GM04504 (cell line): ENCODE results near the gene EFCAB5.
"Not testable (repeated sequence)": the region's sequence is repeated elsewhere in the genome, so short reads cannot be mapped to it uniquely, and the experiment has no call there.

ENCODE experiments used
- DNase-seq: peaks from one replicate; pipeline ENCODE4 v3.0.0-alpha.2; 2012; ENCODE audit warnings: low read depth

Gene EFCAB5

DNA sequence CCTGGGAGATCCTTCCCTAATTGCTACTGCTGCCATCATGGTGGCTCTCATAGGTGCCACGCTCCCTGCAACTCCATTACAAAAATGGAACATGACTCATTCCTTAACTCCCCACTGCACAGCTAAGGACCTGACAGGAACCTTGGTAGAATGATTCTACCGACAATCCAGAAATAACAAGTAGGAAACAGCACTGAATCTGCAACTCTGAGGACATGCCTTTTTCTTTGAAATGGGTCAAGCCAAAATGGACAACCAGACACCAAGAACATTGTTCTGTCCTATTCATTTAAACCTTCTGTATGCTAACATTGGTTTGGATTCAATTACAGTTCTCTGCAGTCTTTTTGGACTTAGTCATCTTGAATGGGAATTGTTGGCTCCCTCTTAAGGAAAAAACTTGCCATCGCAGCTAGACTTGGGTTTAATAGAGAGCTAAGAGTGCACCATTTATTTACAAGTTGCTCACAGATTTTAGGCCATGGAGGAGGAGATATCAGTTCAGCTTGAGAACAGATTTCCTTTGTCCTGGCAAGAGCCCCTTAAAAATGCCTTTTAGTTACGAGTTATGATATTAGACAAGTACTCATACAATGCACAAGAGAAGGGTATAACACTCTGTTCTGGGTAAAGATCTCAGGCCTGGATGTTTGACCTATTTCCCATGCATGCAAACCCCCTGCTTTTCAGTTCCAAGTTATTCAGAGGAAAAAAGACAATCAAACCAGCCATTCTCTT, 154.2 kb downstream of the EFCAB5 start:
- peak; percentile 35 for DNase-seq

DNA sequence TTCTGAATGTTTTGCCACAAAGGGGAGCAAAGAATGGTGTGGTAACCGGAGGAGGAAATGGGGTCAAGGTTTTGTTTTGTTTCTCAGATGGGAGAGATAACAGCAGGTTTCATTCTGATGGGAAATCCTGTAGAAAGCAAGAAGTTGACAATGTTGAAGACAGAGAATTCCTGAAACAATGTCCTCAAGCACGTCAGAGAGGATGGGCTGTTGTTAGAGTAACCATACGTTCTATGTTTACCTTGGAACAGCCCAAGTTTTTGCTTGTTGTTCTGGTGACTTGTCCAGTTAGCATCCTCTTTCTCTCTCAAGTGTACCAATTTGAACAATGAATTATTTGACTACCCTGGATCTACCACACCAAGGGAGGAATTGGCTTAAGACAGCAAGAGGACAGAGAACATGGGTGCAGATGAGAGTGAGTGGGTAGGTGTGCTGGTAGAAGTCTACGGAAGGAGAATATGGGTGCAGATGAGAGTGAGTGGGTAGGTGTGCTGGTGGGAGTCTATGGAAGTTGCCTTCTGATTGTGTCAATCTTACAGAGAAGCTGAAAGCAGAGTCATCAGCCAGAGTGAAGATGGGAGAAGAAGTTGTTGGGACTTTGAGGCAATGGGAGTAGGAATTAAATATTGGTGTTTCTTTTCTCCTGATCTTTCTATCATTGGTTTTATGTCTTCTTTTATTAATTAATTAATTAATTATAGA, 160.4 kb downstream of the EFCAB5 start:
- no peak for DNase-seq

DNA sequence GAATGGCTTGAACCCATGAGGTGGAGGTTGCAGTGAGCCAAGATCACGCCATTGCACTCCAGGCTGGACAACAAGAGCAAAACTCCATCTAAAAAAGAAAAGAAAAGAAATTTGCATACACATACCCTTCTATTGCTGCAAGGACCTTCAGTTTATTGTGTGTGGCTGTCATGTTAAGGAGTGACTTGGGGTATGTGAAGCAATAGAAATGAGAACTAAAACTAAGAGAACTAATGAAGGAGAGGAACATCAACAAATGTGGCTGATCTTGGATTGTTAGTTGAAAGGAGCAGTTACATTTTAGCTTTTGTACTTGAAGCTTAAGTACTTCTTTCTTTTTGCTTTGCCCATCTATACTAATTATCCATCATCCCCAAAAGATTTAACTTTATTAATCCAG, 162.5 kb downstream of the EFCAB5 start:
- DNase-seq, result no peak

DNA sequence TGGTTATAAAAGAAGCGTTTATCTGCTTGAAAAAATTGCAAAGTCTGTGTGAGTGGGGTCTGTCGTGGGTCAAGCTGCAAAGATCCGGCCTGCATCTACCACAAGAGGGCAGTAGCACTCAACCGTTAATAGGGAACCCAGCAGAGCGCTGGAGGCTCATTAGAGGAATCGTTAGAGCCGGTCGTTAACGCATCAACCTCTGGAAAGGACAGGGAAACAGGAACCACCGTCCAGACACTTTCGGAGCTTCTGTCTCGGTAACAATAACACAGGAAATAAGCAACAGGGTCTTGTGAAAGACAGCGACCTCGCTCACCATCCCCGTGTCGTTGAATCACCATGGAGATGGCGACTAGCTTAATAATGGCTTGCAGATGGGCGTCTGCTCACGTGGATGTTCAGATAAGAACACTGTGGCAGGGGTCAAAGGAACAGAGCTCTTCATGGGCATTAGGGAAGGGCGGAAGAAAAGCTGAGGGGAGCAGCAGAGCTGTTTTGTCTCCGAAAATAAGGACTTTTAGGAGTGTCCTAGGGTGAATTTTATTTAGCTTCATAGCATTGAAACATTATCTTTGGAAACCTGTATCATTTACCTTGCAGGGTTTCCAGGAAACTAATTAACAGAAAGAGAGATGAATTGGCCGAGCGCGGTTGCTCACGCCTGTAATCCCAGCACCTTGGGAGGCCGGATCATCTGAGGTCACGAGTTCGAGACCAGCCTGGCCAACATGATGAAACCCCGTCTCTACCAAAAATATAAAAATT, 163.3 kb downstream of the EFCAB5 start:
- peak; percentile 64 for DNase-seq

DNA sequence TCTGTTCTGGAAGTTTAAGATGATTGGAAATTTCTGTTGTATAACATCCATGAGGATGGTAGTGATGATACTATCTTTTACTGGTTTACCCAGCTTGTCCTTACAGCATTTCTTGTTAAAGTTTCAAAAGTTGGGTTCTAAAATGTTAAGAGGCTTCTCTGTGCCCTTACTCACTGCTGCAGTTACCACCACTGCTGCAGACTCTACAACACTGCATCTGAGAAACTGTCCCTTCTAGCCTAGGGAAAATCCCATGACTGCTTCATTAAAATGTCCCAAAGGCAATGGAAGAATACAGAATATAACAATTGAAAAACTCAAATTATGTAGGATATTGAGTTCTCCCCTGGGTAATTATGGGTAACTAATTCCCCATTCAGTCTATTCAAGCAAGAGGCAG, 171.4 kb downstream of the EFCAB5 start:
- no peak for DNase-seq

DNA sequence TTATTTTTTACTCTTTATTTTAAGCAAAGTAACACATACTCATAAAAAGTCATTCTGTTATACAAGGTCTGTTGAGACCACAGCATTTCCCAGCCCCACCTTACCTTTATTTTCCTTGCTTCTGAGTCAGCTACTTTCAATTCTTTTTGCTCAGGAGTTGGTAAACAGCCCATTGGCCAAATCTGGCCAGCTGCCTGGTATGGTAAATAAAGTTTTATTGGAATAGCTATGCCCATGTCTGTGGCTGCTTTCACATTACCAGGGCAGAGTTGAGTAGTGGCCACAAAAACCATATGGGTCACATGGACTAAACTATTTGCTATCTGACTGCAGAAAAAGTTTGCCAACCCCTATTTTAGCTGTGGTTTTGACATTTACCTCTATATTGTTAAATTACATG, 171.8 kb downstream of the EFCAB5 start:
- no peak for DNase-seq

DNA sequence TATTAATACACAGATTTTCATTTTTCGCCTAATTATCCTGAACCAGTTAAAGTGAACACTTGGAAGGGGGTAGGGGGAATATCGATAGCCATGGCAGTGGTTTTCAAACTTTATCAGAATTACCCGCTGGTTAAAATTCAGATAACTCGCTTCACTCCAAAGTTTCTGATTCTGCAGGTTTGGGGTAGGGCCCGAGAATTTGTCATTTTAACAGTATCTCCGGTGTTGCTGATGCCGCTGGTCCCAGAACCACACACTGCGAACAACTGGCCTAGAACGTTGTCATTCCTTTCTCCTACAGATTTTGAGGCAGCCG, 174.9 kb downstream of the EFCAB5 start:
- no peak for DNase-seq

DNA sequence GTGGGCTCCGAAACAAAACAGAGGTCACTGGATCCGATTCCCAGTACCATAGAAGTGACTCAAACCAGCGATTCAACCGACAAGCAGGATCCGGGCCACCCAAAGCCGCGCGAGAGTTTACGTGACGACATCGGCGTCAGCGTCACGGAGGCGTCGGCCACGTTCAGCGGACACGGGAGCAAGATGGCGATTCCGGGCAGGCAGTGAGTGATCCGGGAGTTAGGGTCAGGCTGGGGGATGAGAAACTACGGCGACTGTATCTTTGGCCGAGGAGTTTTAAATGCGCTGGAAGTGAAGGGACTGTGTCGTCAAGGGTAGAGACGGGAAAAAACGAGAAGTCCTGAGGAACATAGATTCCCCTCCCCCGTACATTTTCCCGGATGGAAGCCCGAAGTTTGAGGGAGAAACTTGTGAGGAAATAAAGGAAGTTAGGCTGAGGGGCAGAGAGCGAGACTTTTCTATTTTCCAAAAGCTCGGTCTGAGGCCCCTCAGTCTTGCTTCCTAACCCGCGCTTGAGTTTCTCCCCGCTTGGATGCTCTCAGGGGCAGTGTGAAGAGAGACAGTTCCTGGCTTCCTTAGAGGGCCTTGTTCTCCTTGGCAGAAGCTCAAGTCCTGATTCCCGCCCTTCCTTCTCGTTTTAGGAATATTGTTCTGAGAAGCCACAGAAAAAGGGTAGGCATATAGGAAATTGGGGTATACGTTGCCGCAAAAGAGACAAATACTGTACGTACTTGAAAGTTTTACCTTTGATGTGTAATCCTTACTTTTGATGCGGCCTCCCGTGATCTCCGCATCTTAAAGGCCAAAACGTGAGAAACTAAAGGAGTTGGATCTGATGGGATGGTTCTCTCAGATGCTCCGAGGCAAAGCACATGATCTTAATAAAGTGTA, 175.5 kb downstream of the EFCAB5 start, which contains the start of gene NSRP1:
Gene NSRP1, plus strand, starts transcription at position 156 of the 891 bp plus-strand sequence. Its CDS starts 28 bp downstream, at position 184.
- peak; percentile 90 for DNase-seq

DNA sequence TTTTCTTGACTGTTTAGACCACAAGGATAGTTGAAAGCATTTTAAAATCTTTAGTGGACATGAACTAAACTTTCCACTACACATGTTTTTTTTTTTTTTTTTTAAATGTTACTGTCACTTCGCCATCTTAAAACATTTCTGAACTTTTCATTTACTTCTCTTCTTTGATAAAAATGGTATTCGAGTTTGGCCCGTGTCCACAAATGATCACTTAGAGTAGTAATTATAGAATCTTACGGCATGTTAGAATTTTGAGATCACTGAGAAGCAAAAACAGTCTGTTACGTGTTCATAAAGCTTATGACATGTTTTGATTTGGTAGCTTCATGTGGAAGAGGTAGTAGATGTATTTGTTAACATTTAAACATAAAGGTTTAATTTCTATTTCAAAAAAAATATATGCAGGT, 176.2 kb downstream of the EFCAB5 start:
- no peak for DNase-seq

DNA sequence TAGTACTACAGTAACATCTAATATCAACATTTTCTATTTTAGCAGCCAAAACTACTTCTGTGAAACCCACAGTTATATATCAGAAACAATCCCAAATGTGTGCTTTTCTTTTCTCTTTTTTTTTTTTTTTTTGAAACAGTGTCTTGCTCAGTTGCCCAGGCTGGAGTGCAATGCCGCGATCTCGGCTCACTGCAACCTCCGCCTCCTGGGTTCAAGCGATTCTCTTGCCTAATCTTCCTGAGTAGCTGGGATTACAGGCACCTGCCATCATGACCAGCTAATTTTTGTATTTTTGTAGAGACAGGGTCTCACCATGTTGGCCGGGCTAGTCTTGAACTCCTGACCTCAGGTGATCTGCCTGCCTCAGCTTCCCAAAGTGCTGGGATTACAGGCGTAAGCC, 177.2 kb downstream of the EFCAB5 start:
- not testable (repeated sequence) for DNase-seq

DNA sequence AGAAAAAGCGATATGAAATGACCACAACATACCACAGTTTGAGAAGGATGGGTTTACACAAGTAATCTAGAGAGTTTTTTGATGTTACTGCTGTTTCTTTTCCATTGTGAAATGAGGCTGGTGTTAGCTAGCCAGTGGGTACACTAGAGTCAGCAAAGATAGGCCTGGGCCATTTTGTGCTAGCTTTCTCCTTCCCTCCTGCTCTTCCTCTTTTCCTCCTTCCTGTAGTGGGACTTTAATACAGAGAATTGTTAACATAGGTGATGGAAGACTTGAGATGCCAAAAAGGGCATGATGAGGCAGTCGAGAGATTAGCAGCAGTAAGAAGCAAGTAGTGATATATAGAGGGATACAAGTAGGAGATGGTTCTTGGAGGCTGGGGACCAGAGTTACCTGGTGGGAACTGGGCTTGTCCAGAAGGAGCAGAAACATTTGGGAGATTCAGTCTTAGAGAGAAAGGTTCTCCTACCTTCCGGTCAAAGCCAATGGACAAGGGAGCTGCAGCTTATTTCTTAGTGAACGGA, 182.9 kb downstream of the EFCAB5 start:
- no peak for DNase-seq

DNA sequence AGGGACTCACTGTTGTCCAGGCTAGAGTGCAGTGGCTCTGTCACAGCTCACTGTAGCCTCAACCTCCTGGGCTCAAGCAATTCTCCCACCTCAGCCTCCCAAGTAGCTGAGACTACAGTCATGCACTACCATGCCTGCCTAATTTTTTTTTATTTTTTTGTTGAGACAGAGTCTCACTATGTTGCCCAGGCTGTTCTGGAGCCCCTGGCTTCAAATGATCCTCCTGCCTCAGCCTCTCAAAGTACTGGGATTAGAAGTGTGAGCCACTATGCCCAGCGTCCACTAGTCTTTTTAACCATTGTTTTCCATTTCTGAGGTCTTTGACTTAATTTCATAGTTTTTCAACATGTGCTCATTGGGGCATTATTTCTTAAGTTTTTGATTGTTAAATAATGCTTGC, 188.7 kb downstream of the EFCAB5 start:
- DNase-seq, result no peak

DNA sequence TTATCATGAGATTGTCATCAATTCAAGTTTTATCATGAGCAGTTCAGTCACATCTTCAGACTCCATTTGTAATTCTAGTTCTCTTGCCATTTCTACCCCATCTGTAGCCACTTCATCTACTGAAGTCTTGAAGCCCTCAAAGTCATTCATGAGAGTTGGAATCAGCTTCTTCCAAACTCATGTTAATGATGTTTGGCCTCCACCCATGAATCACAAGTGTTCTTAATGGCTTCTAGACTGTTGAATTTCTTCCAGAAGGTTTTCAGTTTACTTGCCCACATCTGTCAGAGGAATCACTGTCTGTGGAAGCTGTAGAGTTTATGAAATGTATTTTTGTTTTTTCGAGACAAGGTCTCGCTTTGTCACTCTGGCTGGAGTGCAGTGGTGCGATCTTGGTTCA, 191.2 kb downstream of the EFCAB5 start:
- no peak for DNase-seq

DNA sequence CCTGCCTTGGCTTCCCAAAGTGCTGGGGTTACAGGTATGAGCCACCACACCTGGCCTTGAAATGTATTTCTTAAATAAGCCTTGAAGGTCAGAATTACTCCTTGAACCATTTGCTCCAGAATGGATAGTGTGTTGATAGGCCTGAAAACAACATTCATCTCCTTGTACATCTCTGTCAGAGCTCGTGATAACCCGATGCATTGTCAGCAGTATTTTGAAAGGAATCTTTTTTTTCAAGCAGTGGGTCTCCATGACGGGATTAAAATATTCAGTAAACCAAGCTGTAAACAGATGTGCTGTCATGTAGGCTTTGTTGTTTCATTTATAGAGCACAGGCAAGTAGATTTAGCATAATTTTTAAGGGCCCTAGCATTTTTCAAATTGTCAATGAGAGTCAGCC, 191.8 kb downstream of the EFCAB5 start:
- DNase-seq, result no peak

DNA sequence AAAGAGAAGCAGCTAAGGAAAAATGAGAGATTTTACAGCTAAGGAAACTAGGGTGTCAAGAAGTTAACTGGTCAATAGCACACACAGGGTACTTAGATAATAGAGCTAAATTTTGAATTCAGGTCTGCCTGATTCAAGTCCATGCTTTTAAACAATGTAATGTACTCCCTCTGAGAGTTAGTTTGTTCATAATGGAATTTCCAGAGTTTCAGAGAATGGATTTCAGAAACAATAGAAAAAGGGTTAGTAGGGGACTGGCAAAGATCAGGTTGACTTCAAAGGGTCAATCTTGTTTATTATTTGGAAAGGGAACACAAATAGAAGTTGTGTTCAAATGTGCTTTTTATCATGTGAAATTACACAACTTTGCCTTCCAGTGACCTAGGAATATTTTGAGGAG, 193.1 kb downstream of the EFCAB5 start:
- no peak for DNase-seq

DNA sequence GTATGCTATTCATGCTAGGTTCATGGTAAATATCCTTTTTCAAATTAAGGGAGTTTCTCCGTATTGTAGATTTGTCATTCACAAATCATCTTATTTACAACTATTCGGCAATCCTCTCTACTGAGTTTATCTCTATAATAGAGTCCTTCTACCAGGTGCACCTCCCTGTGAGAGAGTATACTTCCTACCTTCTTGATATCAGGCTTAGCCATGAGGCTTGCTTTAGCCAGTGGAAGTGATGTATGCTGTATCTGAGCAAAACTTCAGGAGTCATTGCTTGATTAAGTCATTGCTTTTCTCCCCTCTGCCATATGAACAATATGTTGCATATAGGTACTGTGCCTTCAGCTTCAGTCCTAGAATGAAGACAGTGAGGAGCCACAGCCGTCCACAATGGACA, 195.7 kb downstream of the EFCAB5 start:
- no peak for DNase-seq

DNA sequence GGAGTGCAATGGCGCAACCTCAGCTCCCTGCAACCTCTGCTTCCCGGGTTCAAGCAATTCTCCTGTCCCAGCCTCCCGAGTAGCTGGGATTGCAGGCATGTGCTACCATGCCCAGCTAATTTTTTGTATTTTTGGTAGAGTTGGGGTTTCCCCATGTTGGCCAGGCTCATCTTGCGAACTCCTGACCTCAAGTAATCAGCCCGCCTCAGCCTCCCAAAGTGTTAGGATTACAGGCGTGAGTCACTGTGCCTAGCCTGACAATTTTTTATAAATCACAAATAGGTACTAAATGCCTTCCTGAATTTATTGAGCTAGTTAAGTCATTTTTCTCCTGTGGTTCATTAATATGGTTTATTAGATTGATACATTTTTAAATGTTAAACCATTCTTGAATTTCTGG, 206.4 kb downstream of the EFCAB5 start:
- DNase-seq, result not testable (repeated sequence)

DNA sequence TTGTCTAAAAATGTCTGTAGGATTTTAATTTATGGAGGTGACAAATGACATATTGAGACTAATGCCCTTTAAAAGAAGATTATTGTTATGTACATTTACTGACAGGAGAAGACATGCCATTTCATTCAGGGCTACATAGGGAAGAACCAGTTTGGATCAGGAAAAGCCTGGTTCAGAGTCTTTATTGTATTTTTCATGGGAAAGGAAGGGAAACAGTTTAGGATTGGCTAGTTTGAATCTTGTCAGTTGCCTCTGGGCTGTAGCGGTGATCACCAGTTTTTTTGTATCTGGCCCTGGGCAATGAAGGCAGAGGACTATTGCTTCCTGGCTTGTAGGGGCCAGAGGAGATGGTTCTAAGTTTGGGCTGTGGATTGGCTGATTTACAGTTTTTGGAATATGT, 206.9 kb downstream of the EFCAB5 start:
- no peak for DNase-seq

DNA sequence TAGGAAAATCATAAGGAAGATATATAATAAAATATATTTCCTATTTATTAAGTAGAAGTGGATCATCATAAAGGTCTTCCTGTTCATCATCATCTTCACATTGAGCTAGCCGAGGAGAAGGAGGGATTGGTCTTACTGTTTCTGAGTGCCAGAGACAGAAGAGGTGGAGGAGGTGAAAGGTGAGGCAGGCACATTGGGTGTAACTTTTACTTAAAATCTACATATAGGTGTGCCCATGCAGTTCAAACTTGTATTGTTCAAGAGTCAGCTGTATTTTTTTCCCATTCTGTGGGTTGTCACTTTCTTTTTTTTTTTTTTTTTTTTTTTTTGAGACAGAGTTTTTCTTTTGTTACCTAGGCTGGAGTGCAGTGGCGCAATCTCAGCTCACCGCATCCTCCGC, 210.0 kb downstream of the EFCAB5 start:
- DNase-seq, result no peak

DNA sequence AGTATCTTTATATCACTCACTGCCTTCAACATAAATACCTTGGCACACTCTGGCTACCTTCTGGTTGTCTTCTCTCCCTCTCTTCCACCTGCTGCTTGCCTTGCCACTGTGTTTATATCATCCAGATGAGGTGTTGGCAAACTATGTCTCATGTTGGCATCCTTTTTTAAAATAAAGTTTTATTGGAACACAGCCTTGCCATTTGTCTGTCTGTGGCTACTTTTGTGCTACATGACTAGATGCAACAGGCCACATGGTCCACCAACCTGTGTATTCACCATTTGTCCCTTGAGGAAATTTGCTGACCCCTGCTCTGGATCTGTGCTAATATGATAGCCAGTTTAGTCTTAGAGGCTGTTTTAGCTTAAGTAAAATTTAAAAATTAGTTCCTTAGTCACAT, 212.0 kb downstream of the EFCAB5 start:
- no peak for DNase-seq

DNA sequence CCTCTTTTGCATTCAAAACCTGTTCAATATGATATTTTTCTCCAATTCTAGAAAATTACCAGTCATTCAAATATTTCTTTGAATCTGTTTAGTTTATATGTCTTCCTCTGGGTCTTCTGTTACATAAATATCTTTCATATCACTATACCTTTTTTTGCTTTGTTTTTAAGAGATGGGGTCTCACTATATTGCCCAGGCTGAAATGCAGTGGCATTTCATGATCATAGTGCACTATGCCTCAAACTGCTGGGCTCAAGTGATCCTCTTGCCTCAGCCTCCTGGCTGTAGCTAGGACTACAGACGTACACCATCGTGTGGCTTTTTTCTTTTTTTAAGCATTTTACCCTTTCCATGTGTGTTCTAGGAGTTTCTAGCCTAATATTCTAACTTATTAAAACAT, 214.0 kb downstream of the EFCAB5 start:
- no peak for DNase-seq
